B cell (primary cell): ENCODE results near the gene OR52E5.

Experiments used
- EZH2 ChIP-seq: IDR thresholded peaks from 2 replicates; pipeline ENCODE4 v1.6.1; 2012; ENCODE audit warnings: borderline replicate concordance, low read depth, mild to moderate bottlenecking, moderate library complexity, low read length; ENCODE audit not compliant: insufficient read depth, poor library complexity, severe bottlenecking
- TF ChIP-seq, protein P1 (sequence below): fragments of 200-600 bp; IDR thresholded peaks from one replicate; pipeline ENCODE4 v1.8.0; 2022; ENCODE audit warnings: antibody characterized with exemption, mild to moderate bottlenecking

- TF ChIP-seq, protein P1, sequence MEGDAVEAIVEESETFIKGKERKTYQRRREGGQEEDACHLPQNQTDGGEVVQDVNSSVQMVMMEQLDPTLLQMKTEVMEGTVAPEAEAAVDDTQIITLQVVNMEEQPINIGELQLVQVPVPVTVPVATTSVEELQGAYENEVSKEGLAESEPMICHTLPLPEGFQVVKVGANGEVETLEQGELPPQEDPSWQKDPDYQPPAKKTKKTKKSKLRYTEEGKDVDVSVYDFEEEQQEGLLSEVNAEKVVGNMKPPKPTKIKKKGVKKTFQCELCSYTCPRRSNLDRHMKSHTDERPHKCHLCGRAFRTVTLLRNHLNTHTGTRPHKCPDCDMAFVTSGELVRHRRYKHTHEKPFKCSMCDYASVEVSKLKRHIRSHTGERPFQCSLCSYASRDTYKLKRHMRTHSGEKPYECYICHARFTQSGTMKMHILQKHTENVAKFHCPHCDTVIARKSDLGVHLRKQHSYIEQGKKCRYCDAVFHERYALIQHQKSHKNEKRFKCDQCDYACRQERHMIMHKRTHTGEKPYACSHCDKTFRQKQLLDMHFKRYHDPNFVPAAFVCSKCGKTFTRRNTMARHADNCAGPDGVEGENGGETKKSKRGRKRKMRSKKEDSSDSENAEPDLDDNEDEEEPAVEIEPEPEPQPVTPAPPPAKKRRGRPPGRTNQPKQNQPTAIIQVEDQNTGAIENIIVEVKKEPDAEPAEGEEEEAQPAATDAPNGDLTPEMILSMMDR, result no peak
- TF ChIP-seq EZH2, result no peak
Measured at GRCh38 chr11:5847711-5848110, 45.3 kb upstream of the OR52E5 start.
